Ramos (cell line): ENCODE data around the gene MGAT5.

Experiments used
- in situ Hi-C: fragments of 300-500 bp; cut with MboI; formaldehyde crosslinking; loops from one replicate; pipeline ENCODE4 v1.14.3; 2022; ENCODE audit warnings: low sequenced_read_pairs; ENCODE audit not compliant: unreplicated experiment

Gene MGAT5

GRCh38 chr2:134324947-134325346, 71.1 kb downstream of the MGAT5 start:
- in situ Hi-C loops = no loop called here

GRCh38 chr2:134325696-134326095, 71.8 kb downstream of the MGAT5 start:
- in situ Hi-C loops = no loop called here

GRCh38 chr2:134327367-134327766, 73.5 kb downstream of the MGAT5 start:
- in situ Hi-C loops = no loop called here

- in situ Hi-C loops = no loop called here
Observed at GRCh38 chr2:134331081-134331480, 77.2 kb downstream of the MGAT5 start.

GRCh38 chr2:134333646-134334189, 79.8 kb downstream of the MGAT5 start:
- in situ Hi-C loops = no loop called here

GRCh38 chr2:134334542-134335353, 80.9 kb downstream of the MGAT5 start:
- in situ Hi-C loops = no loop called here

GRCh38 chr2:134335601-134336000, 81.7 kb downstream of the MGAT5 start:
- in situ Hi-C loops = no loop called here

- in situ Hi-C loops = no loop called here
Observed at GRCh38 chr2:134336352-134336751, 82.5 kb downstream of the MGAT5 start.

GRCh38 chr2:134336921-134337320, 83.0 kb downstream of the MGAT5 start:
- in situ Hi-C loops = no loop called here

GRCh38 chr2:134337631-134338030, 83.8 kb downstream of the MGAT5 start:
- in situ Hi-C loops = no loop called here

GRCh38 chr2:134338208-134338607, 84.3 kb downstream of the MGAT5 start:
- in situ Hi-C loops = no loop called here

GRCh38 chr2:134341476-134341875, 87.6 kb downstream of the MGAT5 start:
- in situ Hi-C loops = no loop called here

GRCh38 chr2:134344954-134345697, 91.3 kb downstream of the MGAT5 start:
- in situ Hi-C loops = no loop called here

GRCh38 chr2:134346141-134346540, 92.3 kb downstream of the MGAT5 start:
- in situ Hi-C loops = no loop called here

- in situ Hi-C loops = no loop called here
Observed at GRCh38 chr2:134347756-134348155, 93.9 kb downstream of the MGAT5 start.

- in situ Hi-C loops = no loop called here
Observed at GRCh38 chr2:134348239-134348638, 94.4 kb downstream of the MGAT5 start.

GRCh38 chr2:134348760-134349159, 94.9 kb downstream of the MGAT5 start:
- in situ Hi-C loops = no loop called here

- in situ Hi-C loops = no loop called here
Observed at GRCh38 chr2:134351016-134351415, 97.1 kb downstream of the MGAT5 start.

GRCh38 chr2:134351899-134352298, 98.0 kb downstream of the MGAT5 start:
- in situ Hi-C loops = no loop called here

GRCh38 chr2:134352844-134353243, 99.0 kb downstream of the MGAT5 start:
- in situ Hi-C loops = no loop called here

- in situ Hi-C loops = no loop called here
Observed at GRCh38 chr2:134354611-134355010, 100.7 kb downstream of the MGAT5 start.
